OCI-LY1 (cell line): ENCODE measurements around the gene NAALADL1.

Experiments
- CTCF ChIP-seq: fragments of 200-600 bp; sonication (generic), shearing (Covaris generic); IDR thresholded peaks from 2 replicates; pipeline ENCODE4 v1.5.1; 2017; ENCODE audit warnings: mild to moderate bottlenecking, antibody characterized with exemption, low read length, moderate library complexity, mixed read lengths
- EZH2 ChIP-seq: fragments of 200-600 bp; sonication (generic), shearing (Covaris generic); IDR thresholded peaks from 2 replicates; pipeline ENCODE4 v1.8.0; 2017; ENCODE audit warnings: borderline replicate concordance, mixed run types, mild to moderate bottlenecking, antibody characterized with exemption, low read length, moderate library complexity, mixed read lengths

GRCh38 chr11:65087827-65088226 lies 29.5 kb upstream of the NAALADL1 start:
- TF ChIP-seq EZH2 (no peak), CTCF (no peak)
